ENCODE data around the gene TRIM71. TPM values are rescaled to one million over a fixed set of nuclear protein-coding genes. Genes with fewer than 3 reads are reported as not detected.
A peak's percentile ranks its signal among the peaks of the same experiment; 100 is the strongest.
"Not testable (repeated sequence)": the region's sequence is repeated elsewhere in the genome, so short reads cannot be mapped to it uniquely, and the experiment has no call there.

Gene TRIM71
- total RNA-seq (under 1 TPM in 1 of 5 experiments, not detected in 4; 0.20 TPM), polyA plus RNA-seq (not detected), total RNA-seq (not detected)

GRCh38 chr3:32817558-32818228 lies at the start of gene TRIM71:
TSS of gene TRIM71 (plus strand) at chr3:32817997. CDS start at chr3:32818081, 84 bp downstream.
- Histone ChIP-seq H3K27me3 (ENCODE audit: control insufficient read depth in 2 of 2, insufficient read depth in 2 of 2, low read length in 2 of 2) (no peaks in the 10 kb centered on the region), H3K36me3 (ENCODE audit: control insufficient read depth in 2 of 3, insufficient read depth in 3 of 3, low read length in 3 of 3) (no peaks in the 10 kb centered on the region), H3K4me1 (ENCODE audit: control insufficient read depth in 2 of 2, insufficient read depth in 2 of 2, low read length in 2 of 2) (peaks cover 0 to 5% of the 10 kb centered on the region in 2 donors), H3K4me3 (ENCODE audit: low read length) (no peak within 1 kb of the TSS), H3K9me3 (ENCODE audit: control insufficient read depth in 2 of 3, low read length in 3 of 3) (no peaks in the 10 kb centered on the region), H3K27ac (ENCODE audit: low read depth, low read length) (no peak within 1 kb of the TSS)
- peak within 1 kb of the TSS in 1 of 9 donors; percentile 71 for H3K27ac Mint-ChIP-seq
- no peaks in the 10 kb centered on the region for H3K36me3 Mint-ChIP-seq
- ATAC-seq (no peak), DNase-seq (peak in 1 of 9 donors; percentile 32)
- peaks cover 24 to 75% (median 36%) of the 10 kb centered on the region in 5 donors for H3K27me3 Mint-ChIP-seq
- ChIA-PET CTCF (no interaction called here), POLR2A (no interaction called here)
- H3K4me1 Mint-ChIP-seq, result peaks cover 6 to 30% (median 23%) of the 10 kb centered on the region in 7 donors
- H3K9me3 Mint-ChIP-seq, result peaks cover 0 to 1% (median 0%) of the 10 kb centered on the region in 11 donors
- H3K4me3 Mint-ChIP-seq, result peak within 1 kb of the TSS; percentile 57 to 86 (median 70)
- intact Hi-C loops (cut with micrococcal nuclease), result no loop called here

GRCh38 chr3:32778389-32778788 lies 39.4 kb upstream of the TRIM71 start:
- Mint-ChIP-seq H3K4me3 (no peak overlapping the region), H3K9me3 (no peaks in the 10 kb centered on the region), H3K4me1 (peaks cover 0 to 9% (median 4%) of the 10 kb centered on the region in 7 donors), H3K27ac (no peak overlapping the region), H3K36me3 (peaks cover 0 to 22% (median 6%) of the 10 kb centered on the region in 5 donors), H3K27me3 (peaks cover 6 to 18% (median 10%) of the 10 kb centered on the region in 5 donors)
- H3K36me3 ChIP-seq (ENCODE audit: control insufficient read depth in 2 of 3, insufficient read depth in 3 of 3, low read length in 3 of 3), result peaks cover 0 to 14% (median 1%) of the 10 kb centered on the region in 3 experiments
- CTCF ChIA-PET, result no interaction called here
- ATAC-seq (no peak), DNase-seq (no peak)
- POLR2A ChIA-PET, result no interaction called here
- peaks cover 0 to 4% of the 10 kb centered on the region in 2 donors for H3K27me3 ChIP-seq (ENCODE audit: control insufficient read depth in 2 of 2, insufficient read depth in 2 of 2, low read length in 2 of 2)
- no peaks in the 10 kb centered on the region for H3K9me3 ChIP-seq (ENCODE audit: control insufficient read depth in 2 of 3, low read length in 3 of 3)
- intact Hi-C loops (cut with micrococcal nuclease), result no loop called here
- H3K4me1 ChIP-seq (ENCODE audit: control insufficient read depth in 2 of 2, insufficient read depth in 2 of 2, low read length in 2 of 2), result peaks cover 0 to 7% of the 10 kb centered on the region in 2 donors
- H3K4me3 ChIP-seq (ENCODE audit: low read length), result no peak overlapping the region
- no peak overlapping the region for H3K27ac ChIP-seq (ENCODE audit: low read depth, low read length)

GRCh38 chr3:32780071-32780734 lies 37.6 kb upstream of the TRIM71 start:
- ChIA-PET CTCF (interaction anchor here (1.8 kb wide), 1 partner anchor 271 kb away, joined by 6 read pairs; no protein-coding TSS in a partner anchor), POLR2A (no interaction called here)
- Histone ChIP-seq H3K27ac (ENCODE audit: low read depth, low read length) (no peak overlapping the region), H3K36me3 (ENCODE audit: control insufficient read depth in 2 of 3, insufficient read depth in 3 of 3, low read length in 3 of 3) (no peaks in the 10 kb centered on the region), H3K4me1 (ENCODE audit: control insufficient read depth in 2 of 2, insufficient read depth in 2 of 2, low read length in 2 of 2) (peaks cover 0 to 7% of the 10 kb centered on the region in 2 donors), H3K27me3 (ENCODE audit: control insufficient read depth in 2 of 2, insufficient read depth in 2 of 2, low read length in 2 of 2) (peaks cover 0 to 4% of the 10 kb centered on the region in 2 donors), H3K9me3 (ENCODE audit: control insufficient read depth in 2 of 3, low read length in 3 of 3) (no peaks in the 10 kb centered on the region), H3K4me3 (ENCODE audit: low read length) (no peak overlapping the region)
- H3K4me3 Mint-ChIP-seq, result peak overlapping the region in 9 of 10 donors; percentile 86 to 97 (median 91)
- peaks cover 0 to 8% (median 0%) of the 10 kb centered on the region in 5 donors for H3K36me3 Mint-ChIP-seq
- ATAC-seq (no peak), DNase-seq (no peak)
- H3K27ac Mint-ChIP-seq, result no peak overlapping the region
- no peaks in the 10 kb centered on the region for H3K9me3 Mint-ChIP-seq
- peaks cover 0 to 9% (median 4%) of the 10 kb centered on the region in 7 donors for H3K4me1 Mint-ChIP-seq
- peaks cover 6 to 18% (median 10%) of the 10 kb centered on the region in 5 donors for H3K27me3 Mint-ChIP-seq
- intact Hi-C loops (cut with micrococcal nuclease), result loop anchor here (2.0 to 10.0 kb wide), 2 partner anchors 47 to 605 kb away; no protein-coding TSS in a partner anchor

- ChIA-PET CTCF (interaction anchor here (1.4 to 1.8 kb wide), 2 partner anchors 8 to 271 kb away, joined by 3 to 6 read pairs; no protein-coding TSS in a partner anchor), POLR2A (no interaction called here)
- Mint-ChIP-seq H3K9me3 (no peaks in the 10 kb centered on the region), H3K27ac (peak overlapping the region in 2 of 9 donors; percentile 32 to 59), H3K27me3 (peaks cover 6 to 18% (median 10%) of the 10 kb centered on the region in 5 donors), H3K4me3 (peak overlapping the region; percentile 86 to 97 (median 91)), H3K4me1 (peaks cover 0 to 9% (median 4%) of the 10 kb centered on the region in 7 donors), H3K36me3 (peaks cover 0 to 8% (median 0%) of the 10 kb centered on the region in 5 donors)
- ATAC-seq (no peak), DNase-seq (no peak)
- Histone ChIP-seq H3K27me3 (ENCODE audit: control insufficient read depth in 2 of 2, insufficient read depth in 2 of 2, low read length in 2 of 2) (peaks cover 0 to 4% of the 10 kb centered on the region in 2 donors), H3K4me3 (ENCODE audit: low read length) (peak overlapping the region; percentile 62), H3K27ac (ENCODE audit: low read depth, low read length) (no peak overlapping the region), H3K4me1 (ENCODE audit: control insufficient read depth in 2 of 2, insufficient read depth in 2 of 2, low read length in 2 of 2) (peaks cover 0 to 7% of the 10 kb centered on the region in 2 donors), H3K36me3 (ENCODE audit: control insufficient read depth in 2 of 3, insufficient read depth in 3 of 3, low read length in 3 of 3) (no peaks in the 10 kb centered on the region), H3K9me3 (ENCODE audit: control insufficient read depth in 2 of 3, low read length in 3 of 3) (no peaks in the 10 kb centered on the region)
- intact Hi-C loops (cut with micrococcal nuclease), result loop anchor here (1.0 to 10.0 kb wide), 4 partner anchors 48 to 606 kb away; partner anchors contain the start of gene CNOT10 (in 1 of the 2)
Observed at GRCh38 chr3:32780735-32781210, 37.0 kb upstream of the TRIM71 start.

- Mint-ChIP-seq H3K27me3 (peaks cover 6 to 18% (median 10%) of the 10 kb centered on the region in 5 donors), H3K4me1 (peaks cover 0 to 9% (median 4%) of the 10 kb centered on the region in 7 donors), H3K27ac (peak overlapping the region in 3 of 9 donors; percentile 30 to 59 (median 32)), H3K36me3 (peaks cover 0 to 5% (median 0%) of the 10 kb centered on the region in 5 donors), H3K4me3 (peak overlapping the region; percentile 86 to 97 (median 91)), H3K9me3 (no peaks in the 10 kb centered on the region)
- H3K27ac ChIP-seq (ENCODE audit: low read depth, low read length), result no peak overlapping the region
- peak; percentile 93 for ATAC-seq
- DNase-seq, result peak in 8 of 9 donors; percentile 11 to 80 (median 44)
- H3K9me3 ChIP-seq (ENCODE audit: control insufficient read depth in 2 of 3, low read length in 3 of 3), result no peaks in the 10 kb centered on the region
- POLR2A ChIA-PET, result no interaction called here
- CTCF ChIA-PET, result interaction anchor here (1.4 to 1.8 kb wide), 2 partner anchors 9 to 272 kb away, joined by 3 to 6 read pairs; no protein-coding TSS in a partner anchor
- peak overlapping the region; percentile 62 for H3K4me3 ChIP-seq (ENCODE audit: low read length)
- H3K27me3 ChIP-seq (ENCODE audit: control insufficient read depth in 2 of 2, insufficient read depth in 2 of 2, low read length in 2 of 2), result peaks cover 0 to 4% of the 10 kb centered on the region in 2 donors
- H3K4me1 ChIP-seq (ENCODE audit: control insufficient read depth in 2 of 2, insufficient read depth in 2 of 2, low read length in 2 of 2), result peaks cover 0 to 7% of the 10 kb centered on the region in 2 donors
- H3K36me3 ChIP-seq (ENCODE audit: control insufficient read depth in 2 of 3, insufficient read depth in 3 of 3, low read length in 3 of 3), result no peaks in the 10 kb centered on the region
- intact Hi-C loops (cut with micrococcal nuclease), result loop anchor here (1.0 to 10.0 kb wide), 4 partner anchors 49 to 607 kb away; partner anchors contain the start of gene CNOT10 (in 1 of the 2)
Observed at GRCh38 chr3:32781211-32781968, 36.4 kb upstream of the TRIM71 start.

- H3K27ac ChIP-seq (ENCODE audit: low read depth, low read length); H3K27me3 ChIP-seq (ENCODE audit: control insufficient read depth in 2 of 2, insufficient read depth in 2 of 2, low read length in 2 of 2); H3K4me1 ChIP-seq (ENCODE audit: control insufficient read depth in 2 of 2, insufficient read depth in 2 of 2, low read length in 2 of 2); H3K36me3 ChIP-seq (ENCODE audit: control insufficient read depth in 2 of 3, insufficient read depth in 3 of 3, low read length in 3 of 3); H3K9me3 ChIP-seq (ENCODE audit: control insufficient read depth in 2 of 3, low read length in 3 of 3); H3K4me1 Mint-ChIP-seq; H3K27ac Mint-ChIP-seq; H3K36me3 Mint-ChIP-seq; DNase-seq; H3K4me3 ChIP-seq (ENCODE audit: low read length); POLR2A ChIA-PET; H3K9me3 Mint-ChIP-seq; ATAC-seq: not testable (repeated sequence)
- peaks cover 6 to 18% (median 10%) of the 10 kb centered on the region in 5 donors for H3K27me3 Mint-ChIP-seq
- H3K4me3 Mint-ChIP-seq, result peak overlapping the region; percentile 23 to 97 (median 64)
- CTCF ChIA-PET, result interaction anchor here (0.8 to 1.8 kb wide), 3 partner anchors 9 to 308 kb away, joined by 3 to 6 read pairs (median 3); no protein-coding TSS in a partner anchor
- intact Hi-C loops (cut with micrococcal nuclease), result loop anchor here (1.0 to 10.0 kb wide), 4 partner anchors 49 to 607 kb away; partner anchors contain the start of gene CNOT10 (in 1 of the 2)
Observed at GRCh38 chr3:32781969-32782270, 35.9 kb upstream of the TRIM71 start.
